GM23248 (cell line): Measurements from ENCODE around the gene MLXIPL. TPM values are rescaled to one million over a fixed set of nuclear protein-coding genes. Genes with fewer than 3 reads are reported as not detected.

Source experiments
- DNase-seq: peaks from one replicate; pipeline ENCODE4 v3.0.0-alpha.2; 2015
- H2AFZ ChIP-seq: fragments of 200-600 bp; sonication (generic); 2 replicates; pipeline ENCODE4 v1.6.1; 2016; ENCODE audit warnings: antibody characterized with exemption
- H3F3A ChIP-seq: fragments of 200-600 bp; sonication (generic); 2 replicates; pipeline ENCODE4 v1.6.1; 2016; ENCODE audit warnings: mild to moderate bottlenecking, antibody characterized with exemption, mixed run types; ENCODE audit not compliant: insufficient read depth
- H3K27ac ChIP-seq: fragments of 200-600 bp; sonication (generic); 2 replicates; pipeline ENCODE4 v1.5.1; 2016; ENCODE audit warnings: mild to moderate bottlenecking
- H3K27me3 ChIP-seq: fragments of 200-600 bp; sonication (generic); replicated peaks from 2 replicates; pipeline ENCODE4 v1.6.1; 2016; ENCODE audit warnings: mild to moderate bottlenecking; ENCODE audit not compliant: insufficient read depth
- H3K36me3 ChIP-seq: fragments of 200-600 bp; sonication (generic); 2 replicates; pipeline ENCODE4 v1.6.1; 2016; ENCODE audit warnings: low read depth, mild to moderate bottlenecking
- H3K4me1 ChIP-seq: fragments of 200-600 bp; sonication (generic); 2 replicates; pipeline ENCODE4 v1.6.1; 2016; ENCODE audit warnings: mild to moderate bottlenecking; ENCODE audit not compliant: insufficient read depth
- H3K4me2 ChIP-seq: fragments of 200-600 bp; sonication (generic); one replicate; pipeline ENCODE4 v1.6.1; 2016; ENCODE audit warnings: mild to moderate bottlenecking; ENCODE audit not compliant: unreplicated experiment
- H3K4me3 ChIP-seq: fragments of 200-600 bp; sonication (generic); 2 replicates; pipeline ENCODE4 v1.5.1; 2016; ENCODE audit warnings: mild to moderate bottlenecking
- H3K79me2 ChIP-seq: fragments of 200-600 bp; sonication (generic); 2 replicates; pipeline ENCODE4 v1.6.1; 2016; ENCODE audit warnings: mild to moderate bottlenecking; ENCODE audit not compliant: insufficient read depth
- H3K9ac ChIP-seq: fragments of 200-600 bp; sonication (generic); 2 replicates; pipeline ENCODE4 v1.6.1; 2016; ENCODE audit warnings: mild to moderate bottlenecking
- H3K9me2 ChIP-seq: fragments of 200-600 bp; sonication (generic); 2 replicates; pipeline ENCODE4 v1.6.1; 2016; ENCODE audit warnings: mixed run types, mild to moderate bottlenecking, moderate library complexity; ENCODE audit not compliant: insufficient read depth
- H3K9me3 ChIP-seq: fragments of 200-600 bp; sonication (generic); one replicate; pipeline ENCODE4 v1.6.1; 2017; ENCODE audit warnings: low read depth
- H4K20me1 ChIP-seq: fragments of 200-600 bp; sonication (generic); 2 replicates; pipeline ENCODE4 v1.6.0; 2016; ENCODE audit not compliant: insufficient read depth
- EZH2 ChIP-seq: fragments of 200-600 bp; sonication (generic); IDR thresholded peaks from 2 replicates; pipeline ENCODE4 v1.6.1; 2018; ENCODE audit warnings: antibody characterized with exemption, mild to moderate bottlenecking; ENCODE audit not compliant: insufficient read depth, poor library complexity, severe bottlenecking
- EZH2phosphoT487 ChIP-seq: fragments of 200-600 bp; sonication (generic); IDR thresholded peaks from 2 replicates; pipeline ENCODE4 v1.6.1; 2018; ENCODE audit warnings: antibody characterized with exemption, moderate library complexity, mild to moderate bottlenecking, low read depth; ENCODE audit not compliant: insufficient read depth
- WGBS, 2 experiments: methylation state at CpG; one replicate each; pipeline ENCODE4 v1.1.6; 2015 to 2017; ENCODE audit warnings: low lambda C conversion rate in 2 of 2, low coverage in 1 of 2; ENCODE audit errors: missing lambda C conversion rate in 2 of 2; 5-methylcytosine and 5-hydroxymethylcytosine counted together
- in situ Hi-C: fragments of 300-500 bp; cut with MboI; formaldehyde crosslinking; loops from 2 replicates; pipeline ENCODE4 v1.15.0; 2020
- polyA plus RNA-seq: library from polyadenylated mRNA; unstranded; fragments of >200 nt; fragmentation: Nextera tagmentation; extraction: Ambion mirVana; gene quantifications from 2 replicates; pipeline ENCODE4 v1.2.1, GENCODE V29; 2016
- total RNA-seq: library from RNA; depleted of rRNA; stranded (reverse); fragments of >200 nt; shearing (Covaris generic); gene quantifications from 2 replicates; pipeline ENCODE4 v1.2.3, GENCODE V29; 2014

Gene MLXIPL
- total and polyA plus RNA-seq, 2 experiments from 2014 or later = not detected

DNA sequence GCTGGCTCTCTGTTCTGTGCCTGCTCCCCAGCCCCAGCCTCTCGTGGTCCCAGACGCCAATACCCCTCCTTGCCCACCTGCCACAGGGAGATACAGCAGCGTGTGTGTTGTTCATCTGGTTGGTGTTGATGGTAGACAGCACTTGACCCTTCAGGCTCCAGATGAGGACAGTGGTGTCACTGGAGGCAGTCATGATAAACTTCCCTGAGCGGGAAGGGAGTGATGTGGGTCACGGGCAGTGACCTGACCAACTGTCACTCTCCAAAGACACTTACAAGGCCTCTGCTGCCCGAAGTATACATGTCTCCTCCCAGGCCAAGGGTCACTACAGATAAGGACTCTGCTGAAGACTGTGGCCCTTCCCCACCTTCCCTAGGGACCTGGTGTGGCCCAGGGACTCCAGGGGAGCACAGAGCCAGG is 51.5 kb downstream of the MLXIPL start:
- in situ Hi-C loops = no loop called here
- Histone ChIP-seq H4K20me1 (no peaks in the 10 kb centered on the region; the same call in 1 of the 2 replicates), H3K36me3 (peaks cover 57% of the 10 kb centered on the region), H2AFZ (no peak overlapping the region), H3K79me2 (peaks cover 59% of the 10 kb centered on the region), H3F3A (peaks cover 25% of the 10 kb centered on the region), H3K4me2 (no peak overlapping the region), H3K27me3 (no peaks in the 10 kb centered on the region), H3K9me3 (no peaks in the 10 kb centered on the region), H3K4me1 (peaks cover 15% of the 10 kb centered on the region; the same call in 1 of the 2 replicates), H3K4me3 (no peak overlapping the region), H3K27ac (no peak overlapping the region), H3K9ac (no peak overlapping the region), H3K9me2 (no peaks in the 10 kb centered on the region)
- TF ChIP-seq EZH2phosphoT487 = no peak
- TF ChIP-seq EZH2 = no peak
- DNase-seq = no peak
- WGBS, 2 experiments = 85 to 91% methylated on average over 6 of the region's 6 CpGs

DNA sequence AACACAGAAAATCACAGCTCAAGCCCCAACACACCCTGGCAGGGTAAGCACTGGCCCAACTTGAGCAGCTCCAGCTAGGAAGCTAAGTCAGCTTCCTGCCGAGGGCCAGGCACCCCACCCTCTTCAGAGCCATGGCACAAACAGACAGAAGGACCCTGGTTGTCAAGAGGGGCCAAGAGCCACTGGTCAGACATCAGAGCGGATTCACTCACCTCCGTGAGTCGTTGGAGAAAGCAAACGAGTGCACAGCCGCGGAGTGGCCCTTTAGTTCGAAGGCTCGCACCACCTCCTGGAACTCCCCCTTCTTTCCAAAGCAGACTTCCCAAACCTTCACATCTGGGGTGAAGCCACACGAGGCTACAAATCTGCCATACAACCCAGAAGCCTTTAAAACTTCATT is 53.3 kb downstream of the MLXIPL start:
- TF ChIP-seq EZH2phosphoT487 (no peak), EZH2 (no peak)
- H3K27ac ChIP-seq = no peak overlapping the region
- no peaks in the 10 kb centered on the region for H3K9me3 ChIP-seq
- H3K4me2 ChIP-seq = no peak overlapping the region
- H3K36me3 ChIP-seq = peaks cover 57% of the 10 kb centered on the region
- H4K20me1 ChIP-seq = no peaks in the 10 kb centered on the region; the same call in 1 of the 2 replicates
- in situ Hi-C loops = no loop called here
- H3K4me3 ChIP-seq = no peak overlapping the region
- H3K9me2 ChIP-seq = no peaks in the 10 kb centered on the region
- peaks cover 36% of the 10 kb centered on the region for H3F3A ChIP-seq
- WGBS, 2 experiments = 83 to 85% methylated on average over 10 of the region's 10 CpGs
- peaks cover 41% of the 10 kb centered on the region for H3K79me2 ChIP-seq
- H3K27me3 ChIP-seq = no peaks in the 10 kb centered on the region
- no peak overlapping the region for H2AFZ ChIP-seq
- no peak for DNase-seq
- H3K4me1 ChIP-seq = no peaks in the 10 kb centered on the region; the same call in 1 of the 2 replicates
- H3K9ac ChIP-seq = no peak overlapping the region

DNA sequence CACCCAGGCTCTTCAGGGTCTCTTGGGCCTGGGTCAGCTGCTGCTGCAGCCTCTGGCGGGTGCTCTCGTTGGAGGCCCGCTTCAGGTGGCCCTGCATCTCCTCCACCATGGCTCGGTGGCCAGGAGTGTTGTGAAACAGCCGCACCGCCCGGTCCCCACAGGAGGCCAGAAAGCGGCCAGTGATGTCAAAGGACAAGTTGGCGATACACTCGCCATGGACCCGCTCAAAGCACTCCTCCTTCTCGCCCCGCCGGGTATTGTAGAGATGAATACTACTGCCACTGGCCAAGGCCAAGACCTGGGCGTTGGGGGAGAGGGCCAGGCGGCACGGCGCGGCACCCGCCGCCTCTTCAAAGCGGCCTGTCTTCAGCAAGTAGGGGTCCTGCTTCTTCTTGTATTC is 53.8 kb downstream of the MLXIPL start:
- 95 to 96% methylated on average over 22 of the region's 22 CpGs for WGBS, 2 experiments
- Histone ChIP-seq H3F3A (peaks cover 37% of the 10 kb centered on the region), H3K27me3 (no peaks in the 10 kb centered on the region), H3K9me3 (no peaks in the 10 kb centered on the region), H3K27ac (no peak overlapping the region), H3K4me2 (no peak overlapping the region), H3K36me3 (peaks cover 57% of the 10 kb centered on the region), H3K4me3 (no peak overlapping the region), H3K4me1 (no peaks in the 10 kb centered on the region), H3K9me2 (no peaks in the 10 kb centered on the region), H3K79me2 (peaks cover 36% of the 10 kb centered on the region), H3K9ac (no peak overlapping the region), H4K20me1 (no peaks in the 10 kb centered on the region; the same call in 1 of the 2 replicates), H2AFZ (no peak overlapping the region)
- in situ Hi-C loops = no loop called here
- TF ChIP-seq EZH2phosphoT487 (no peak), EZH2 (no peak)
- no peak for DNase-seq

DNA sequence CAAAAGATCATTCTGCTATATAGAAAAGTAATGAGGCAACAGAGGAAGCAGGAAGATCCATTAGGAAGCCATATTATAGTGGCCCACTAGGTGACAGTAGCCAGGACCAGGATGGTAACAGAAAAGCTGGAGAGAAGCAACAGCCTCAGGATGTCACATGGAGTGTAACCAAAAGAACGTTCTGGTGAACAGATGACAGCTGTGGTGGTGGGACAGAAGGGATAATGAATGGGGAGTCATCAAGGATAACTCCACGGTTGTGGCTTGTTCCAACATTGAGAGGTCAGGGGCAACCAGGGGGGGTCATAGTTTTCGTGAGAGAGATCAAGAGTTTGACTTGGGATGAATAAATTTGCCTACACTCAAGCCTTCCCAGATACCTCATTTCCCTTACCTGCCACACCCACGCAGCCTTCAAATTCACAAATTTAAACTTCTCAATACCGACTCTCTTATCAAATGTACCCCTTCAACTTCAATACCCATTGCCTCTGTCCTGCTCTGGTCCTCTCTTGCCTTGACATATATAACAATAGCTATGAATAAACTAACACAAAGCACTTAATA is 55.2 kb downstream of the MLXIPL start:
- Histone ChIP-seq H3F3A (peaks cover 41% of the 10 kb centered on the region), H4K20me1 (no peaks in the 10 kb centered on the region; the same call in 1 of the 2 replicates), H3K36me3 (peaks cover 47% of the 10 kb centered on the region), H3K79me2 (peaks cover 22% of the 10 kb centered on the region), H2AFZ (no peak overlapping the region), H3K4me3 (no peak overlapping the region), H3K27ac (no peak overlapping the region), H3K9me2 (no peaks in the 10 kb centered on the region), H3K9ac (no peak overlapping the region), H3K4me1 (no peaks in the 10 kb centered on the region), H3K4me2 (no peak overlapping the region), H3K27me3 (no peaks in the 10 kb centered on the region), H3K9me3 (no peaks in the 10 kb centered on the region)
- in situ Hi-C loops = no loop called here
- 62 to 72% methylated on average over 5 of the region's 5 CpGs for WGBS, 2 experiments
- TF ChIP-seq EZH2phosphoT487 (no peak), EZH2 (no peak)
- DNase-seq = no peak
